Thyroid gland (tissue), 4 donors: ENCODE measurements around the gene MYEOV. TPM values are rescaled to one million over a fixed set of nuclear protein-coding genes. Genes with fewer than 3 reads are reported as not detected.

ENCODE experiments used
- DNase-seq, 2 donors: peaks; one replicate each; pipeline ENCODE4 v3.0.0-alpha.2; 2019
- H3K27ac ChIP-seq, 3 donors: fragments of 200-600 bp; sonication (generic); 1 replicate in 2 of 3; 2 replicates in 1 of 3; pipeline ENCODE4 v1.5.1; 2016 to 2019; ENCODE audit warnings: mild to moderate bottlenecking in 1 of 3, moderate library complexity in 1 of 3
- H3K27me3 ChIP-seq: fragments of 200-600 bp; sonication (generic); one replicate; pipeline ENCODE4 v1.5.1; 2019
- H3K36me3 ChIP-seq, 2 donors: fragments of 200-600 bp; sonication (generic); one replicate each; pipeline ENCODE4 v1.5.1; 2016 to 2019
- H3K4me1 ChIP-seq, 2 donors: fragments of 200-600 bp; sonication (generic); one replicate each; pipeline ENCODE4 v1.5.1; 2017 to 2019
- H3K4me3 ChIP-seq, 3 donors: fragments of 200-600 bp; sonication (generic); replicated peaks in 1 of 3; 1 replicate in 2 of 3; 2 replicates in 1 of 3; pipeline ENCODE4 v1.5.1; 2016; ENCODE audit warnings: mild to moderate bottlenecking in 1 of 3
- H3K9me3 ChIP-seq: fragments of 200-600 bp; sonication (generic); one replicate; pipeline ENCODE4 v1.5.1; 2017
- CTCF ChIP-seq, 6 experiments: fragments of 200-600 bp in 3 of 6; fragments of 450-650 bp in 3 of 6; sonication (generic) in 3 of 6; IDR thresholded peaks; one replicate each; pipeline ENCODE4 v1.5.1; 2016 to 2019; ENCODE audit warnings: antibody characterized with exemption in 6 of 6, mild to moderate bottlenecking in 2 of 6, inconsistent platforms in 1 of 6, moderate library complexity in 1 of 6
- POLR2A ChIP-seq, 2 donors: fragments of 450-650 bp; IDR thresholded peaks; one replicate each; pipeline ENCODE4 v1.6.1; 2017; ENCODE audit warnings: antibody characterized with exemption in 2 of 2, mild to moderate bottlenecking in 2 of 2, moderate library complexity in 1 of 2
- WGBS, 2 donors: methylation state at CpG; one replicate each; pipeline ENCODE4 v1.1.5; 2017; 5-methylcytosine and 5-hydroxymethylcytosine counted together
- intact Hi-C: fragments of 100-400 bp; cut with DNase I; formaldehyde crosslinking; loops from one replicate; pipeline ENCODE4 v1.15.1; 2023
- total RNA-seq, 4 donors: library from RNA; depleted of rRNA; stranded (reverse); fragments of >200 nt; gene quantifications; one replicate each; pipeline ENCODE4 v1.2.3, GENCODE V29; 2016

The MYEOV gene
- total RNA-seq, 4 donors from 2014 or later: 0.42 to 2.6 (median 0.68) TPM; not detected in 1

- WGBS, 2 donors: 86 to 92% methylated on average over 5 to 6 of the region's 8 CpGs
- H3K27me3 ChIP-seq: no peaks in the 10 kb centered on the region
- DNase-seq: no peak
- H3K27ac ChIP-seq: peak overlapping the region in 1 of 3 donors; percentile 49
- no peak overlapping the region for H3K4me3 ChIP-seq
- intact Hi-C loops: no loop called here
- H3K4me1 ChIP-seq: peaks cover 12 to 42% of the 10 kb centered on the region in 2 donors
- TF ChIP-seq CTCF (IDR thresholded peaks at IDR 0.05) (no peak), POLR2A (IDR thresholded peaks at IDR 0.05) (no peak)
- no peaks in the 10 kb centered on the region for H3K36me3 ChIP-seq
- H3K9me3 ChIP-seq: no peaks in the 10 kb centered on the region
Measured at GRCh38 chr11:69302447-69303020, 8.6 kb downstream of the MYEOV start.

- intact Hi-C loops: no loop called here
Measured at GRCh38 chr11:69303427-69303826, 9.5 kb downstream of the MYEOV start.

GRCh38 chr11:69304258-69304657 lies 10.3 kb downstream of the MYEOV start:
- Histone ChIP-seq H3K27me3 (no peaks in the 10 kb centered on the region), H3K27ac (no peak overlapping the region), H3K36me3 (no peaks in the 10 kb centered on the region), H3K4me3 (no peak overlapping the region), H3K9me3 (no peaks in the 10 kb centered on the region), H3K4me1 (peaks cover 0 to 25% of the 10 kb centered on the region in 2 donors)
- TF ChIP-seq POLR2A (IDR thresholded peaks at IDR 0.05) (no peak), CTCF (IDR thresholded peaks at IDR 0.05) (no peak)
- intact Hi-C loops: no loop called here
- 91 to 95% methylated on average over 1 of the region's 1 CpG for WGBS, 2 donors
- DNase-seq: no peak

More at GRCh38 chr11:69303427-69303826, 9.5 kb downstream of the MYEOV start:
- H3K36me3 ChIP-seq: no peaks in the 10 kb centered on the region
- 93 to 95% methylated on average over 18 of the region's 18 CpGs for whole genome bisulfite sequencing, 2 donors
- H3K4me1 ChIP-seq: peaks cover 3 to 33% of the 10 kb centered on the region in 2 donors
- no peak overlapping the region for H3K4me3 ChIP-seq
- no peaks in the 10 kb centered on the region for H3K27me3 ChIP-seq
- H3K9me3 ChIP-seq: no peaks in the 10 kb centered on the region
- DNase-seq: no peak
- no peak overlapping the region for H3K27ac ChIP-seq
- no peak for TF ChIP-seq CTCF (IDR thresholded peaks at IDR 0.05)
- TF ChIP-seq POLR2A (IDR thresholded peaks at IDR 0.05): no peak

GRCh38 chr11:69304686-69305085 lies 10.7 kb downstream of the MYEOV start:
- TF ChIP-seq CTCF (IDR thresholded peaks at IDR 0.05): no peak
- TF ChIP-seq POLR2A (IDR thresholded peaks at IDR 0.05): no peak
- H3K4me3 ChIP-seq: no peak overlapping the region
- peaks cover 0 to 20% of the 10 kb centered on the region in 2 donors for H3K4me1 ChIP-seq
- DNase-seq: no peak
- H3K36me3 ChIP-seq: no peaks in the 10 kb centered on the region
- intact Hi-C loops: no loop called here
- no peak overlapping the region for H3K27ac ChIP-seq
- no peaks in the 10 kb centered on the region for H3K9me3 ChIP-seq
- no peaks in the 10 kb centered on the region for H3K27me3 ChIP-seq
- WGBS, 2 donors: 79 to 86% methylated on average over 6 of the region's 6 CpGs

GRCh38 chr11:69305885-69306540 lies 12.1 kb downstream of the MYEOV start:
- no peaks in the 10 kb centered on the region for H3K36me3 ChIP-seq
- H3K4me1 ChIP-seq: peaks cover 0 to 15% of the 10 kb centered on the region in 2 donors
- TF ChIP-seq POLR2A (IDR thresholded peaks at IDR 0.05) (no peak), CTCF (IDR thresholded peaks at IDR 0.05) (no peak)
- DNase-seq: peak in 1 of 2 donors; percentile 17
- intact Hi-C loops: no loop called here
- H3K27me3 ChIP-seq: no peaks in the 10 kb centered on the region
- WGBS, 2 donors: 59 to 66% methylated on average over 11 of the region's 11 CpGs
- H3K27ac ChIP-seq: no peak overlapping the region
- H3K4me3 ChIP-seq: no peak overlapping the region
- no peaks in the 10 kb centered on the region for H3K9me3 ChIP-seq
